Right lobe of liver (tissue), 4 donors: ENCODE data around the gene ACOT13.

ENCODE experiments used
- POLR2A ChIP-seq: fragments of 450-650 bp; IDR thresholded peaks from one replicate; pipeline ENCODE4 v1.6.1; 2017; ENCODE audit warnings: antibody characterized with exemption, mild to moderate bottlenecking
- TF ChIP-seq, protein P1 (sequence below), 4 donors: fragments of 200-600 bp in 3 of 4; fragments of 450-650 bp in 1 of 4; IDR thresholded peaks; one replicate each; pipeline versions ENCODE4 v1.5.1 to v1.8.0; 2016 to 2022; ENCODE audit warnings: antibody characterized with exemption in 4 of 4, mild to moderate bottlenecking in 2 of 4
- donor health status: DM: no; HTN: no; CAD: no.
- donor health status: DM: no; HTN: no; CAD: no.
- donor health status: DM: no; HTN: yes; CAD: no.

DNA sequence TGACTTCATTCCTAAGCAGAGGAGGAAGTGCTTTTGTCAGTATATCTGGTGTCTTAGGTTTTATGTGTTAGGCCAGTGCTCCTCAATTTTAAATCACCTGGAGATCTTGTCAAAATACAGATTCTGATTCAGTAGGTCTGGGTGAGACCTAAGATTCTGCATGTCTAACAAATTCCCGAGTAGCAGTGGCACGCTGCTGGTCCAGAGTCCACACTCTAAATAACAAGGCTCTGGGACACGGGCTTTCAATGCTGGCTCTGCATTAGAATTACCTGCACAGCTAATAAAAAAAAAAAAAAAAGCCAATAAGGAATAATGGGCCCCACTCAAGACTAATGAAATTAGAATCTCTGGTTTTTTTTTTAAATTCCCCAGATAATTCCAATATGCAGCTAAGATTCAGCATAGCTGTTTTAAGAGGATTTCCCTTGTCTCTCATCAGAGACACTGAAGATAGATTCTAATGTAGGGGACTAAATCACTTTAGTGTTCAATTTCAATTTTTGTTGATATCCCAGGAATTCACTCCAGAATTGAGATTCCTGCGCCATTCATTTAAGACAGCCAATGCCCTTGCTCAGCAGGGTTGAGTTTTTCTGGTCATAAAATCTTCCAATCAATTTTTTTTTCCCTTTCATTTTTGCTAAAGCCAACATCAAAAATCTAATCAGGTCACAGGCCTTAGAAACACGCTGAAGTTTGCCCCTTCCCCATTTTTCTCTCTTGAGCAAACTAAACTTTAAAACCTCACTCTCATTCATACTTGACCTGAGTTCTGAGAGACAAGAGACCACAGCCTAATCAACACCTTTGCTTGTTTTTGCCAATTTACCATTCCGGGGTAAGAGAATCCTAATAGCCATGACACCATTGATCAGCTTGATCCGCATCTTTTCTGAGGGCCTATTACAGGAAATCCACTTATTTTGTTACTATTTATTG is 2.6 kb upstream of the ACOT13 start:
- TF ChIP-seq, protein P1, sequence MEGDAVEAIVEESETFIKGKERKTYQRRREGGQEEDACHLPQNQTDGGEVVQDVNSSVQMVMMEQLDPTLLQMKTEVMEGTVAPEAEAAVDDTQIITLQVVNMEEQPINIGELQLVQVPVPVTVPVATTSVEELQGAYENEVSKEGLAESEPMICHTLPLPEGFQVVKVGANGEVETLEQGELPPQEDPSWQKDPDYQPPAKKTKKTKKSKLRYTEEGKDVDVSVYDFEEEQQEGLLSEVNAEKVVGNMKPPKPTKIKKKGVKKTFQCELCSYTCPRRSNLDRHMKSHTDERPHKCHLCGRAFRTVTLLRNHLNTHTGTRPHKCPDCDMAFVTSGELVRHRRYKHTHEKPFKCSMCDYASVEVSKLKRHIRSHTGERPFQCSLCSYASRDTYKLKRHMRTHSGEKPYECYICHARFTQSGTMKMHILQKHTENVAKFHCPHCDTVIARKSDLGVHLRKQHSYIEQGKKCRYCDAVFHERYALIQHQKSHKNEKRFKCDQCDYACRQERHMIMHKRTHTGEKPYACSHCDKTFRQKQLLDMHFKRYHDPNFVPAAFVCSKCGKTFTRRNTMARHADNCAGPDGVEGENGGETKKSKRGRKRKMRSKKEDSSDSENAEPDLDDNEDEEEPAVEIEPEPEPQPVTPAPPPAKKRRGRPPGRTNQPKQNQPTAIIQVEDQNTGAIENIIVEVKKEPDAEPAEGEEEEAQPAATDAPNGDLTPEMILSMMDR (IDR thresholded peaks at IDR 0.05) = no peak
- no peak for TF ChIP-seq POLR2A
